Measurements from ENCODE around the gene CST11. TPM values are rescaled to one million over a fixed set of nuclear protein-coding genes. Genes with fewer than 3 reads are reported as not detected.

CST11 gene
- total and polyA plus RNA-seq, 10 of the 15 experiments (the other 5 are each of a cell fraction or from before 2014, with no cell fraction given), result 0.33 TPM; not detected in 9

DNA sequence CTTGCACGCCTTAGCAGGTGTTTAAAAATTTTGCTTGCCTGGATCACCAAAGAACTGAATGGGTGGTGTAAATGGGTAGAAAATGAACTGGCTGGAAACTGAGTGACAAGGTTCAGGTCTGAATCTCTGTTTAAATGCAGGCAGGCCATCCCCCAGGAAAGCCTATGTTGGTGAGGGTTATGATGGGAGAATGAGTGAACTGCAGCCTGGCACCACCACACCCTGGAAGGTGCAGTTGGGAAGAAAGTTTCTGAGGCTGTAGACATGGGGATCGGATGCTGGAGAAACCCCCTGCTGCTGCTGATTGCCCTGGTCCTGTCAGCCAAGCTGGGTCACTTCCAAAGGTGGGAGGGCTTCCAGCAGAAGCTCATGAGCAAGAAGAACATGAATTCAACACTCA, 12.7 kb downstream of the CST11 start (continued):
- TF ChIP-seq ZNF622 (IDR thresholded peaks at IDR 0.05) (no peak), BCL11A (IDR thresholded peaks at IDR 0.05; ENCODE audit: low read depth, low read length) (no peak), NFIC (IDR thresholded peaks at IDR 0.05; ENCODE audit: low read depth, low read length) (no peak), SMAD5 (IDR thresholded peaks at IDR 0.05; ENCODE audit: low read depth) (no peak)
- TF ChIP-seq, protein P1, sequence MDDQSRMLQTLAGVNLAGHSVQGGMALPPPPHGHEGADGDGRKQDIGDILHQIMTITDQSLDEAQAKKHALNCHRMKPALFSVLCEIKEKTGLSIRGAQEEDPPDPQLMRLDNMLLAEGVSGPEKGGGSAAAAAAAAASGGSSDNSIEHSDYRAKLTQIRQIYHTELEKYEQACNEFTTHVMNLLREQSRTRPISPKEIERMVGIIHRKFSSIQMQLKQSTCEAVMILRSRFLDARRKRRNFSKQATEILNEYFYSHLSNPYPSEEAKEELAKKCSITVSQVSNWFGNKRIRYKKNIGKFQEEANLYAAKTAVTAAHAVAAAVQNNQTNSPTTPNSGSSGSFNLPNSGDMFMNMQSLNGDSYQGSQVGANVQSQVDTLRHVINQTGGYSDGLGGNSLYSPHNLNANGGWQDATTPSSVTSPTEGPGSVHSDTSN (IDR thresholded peaks at IDR 0.05; ENCODE audit: insufficient replicate concordance, low read depth, low read length), result no peak

DNA sequence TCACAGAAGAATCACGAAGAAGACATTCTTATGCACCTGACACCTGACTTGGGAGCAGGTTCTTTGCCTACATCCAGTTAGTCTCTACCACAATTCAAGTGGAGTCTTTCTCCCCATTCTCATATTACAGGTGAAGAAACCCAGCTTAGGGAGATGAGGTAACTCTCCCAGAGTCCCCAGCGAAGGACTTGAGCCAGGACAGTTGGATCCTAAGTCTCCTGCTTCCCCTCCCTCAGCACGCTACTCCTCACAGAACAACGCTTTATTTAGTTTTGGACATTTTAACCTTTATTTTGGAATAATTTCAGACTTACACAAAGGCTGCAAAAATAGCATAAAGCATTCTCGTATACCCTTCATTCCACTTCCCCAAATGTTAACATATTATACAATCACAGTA, 14.0 kb downstream of the CST11 start:
- BruUV-seq (replicated peaks), result no TSS peak
- peaks cover 3% of the 10 kb centered on the region; the same call in 1 of the 2 replicates for H3K4me1 ChIP-seq (ENCODE audit: control insufficient read depth, insufficient read depth, low read length)
- no peaks in the 10 kb centered on the region for H3K79me2 ChIP-seq (ENCODE audit: control insufficient read depth, insufficient read depth, low read length)
- ATAC-seq (no peak), DNase-seq (ENCODE audit: low read depth, low spot score) (no peak), FAIRE-seq (no peak)
- no peak overlapping the region for H3K9ac ChIP-seq (ENCODE audit: control insufficient read depth, insufficient read depth, low read length)
- in situ Hi-C loops (cut with MboI), result loop anchor here (5.0 kb wide), 1 partner anchor 169 kb away; the partner anchor contains the start of gene CST9
- no peak overlapping the region for H3K27ac ChIP-seq (ENCODE audit: control insufficient read depth, insufficient read depth)
- H3K36me3 ChIP-seq (ENCODE audit: control insufficient read depth in 2 of 2, insufficient read depth in 2 of 2, low read length in 1 of 2), result no peaks in the 10 kb centered on the region
- intact Hi-C loops (cut with micrococcal nuclease; ENCODE audit: unreplicated experiment), result no loop called here
- WGBS (ENCODE audit: insufficient coverage, insufficient replicate concordance, low lambda C conversion rate, missing lambda C conversion rate), result 23% methylated on average over 5 of the region's 5 CpGs
- ChIA-PET RAD21 (ENCODE audit: unreplicated experiment) (no interaction called here), CTCF (no interaction called here), POLR2A (no interaction called here), SMC1A (ENCODE audit: uncharacterized antibody, unreplicated experiment) (no interaction called here)
- no peak overlapping the region for H3K4me3 ChIP-seq
- H2AFZ ChIP-seq (ENCODE audit: control insufficient read depth, low read depth, low read length), result no peak overlapping the region
- H3K4me2 ChIP-seq (ENCODE audit: control insufficient read depth, insufficient read depth), result no peak overlapping the region
- no peaks in the 10 kb centered on the region for H3K9me3 ChIP-seq (replicated peaks; ENCODE audit: control insufficient read depth, insufficient read depth, low read length)
- H3K27me3 ChIP-seq (replicated peaks in 1 of 2; ENCODE audit: control insufficient read depth in 2 of 2, insufficient read depth in 2 of 2, low read length in 1 of 2), result no peaks in the 10 kb centered on the region; a peak in 1 of 4 replicates
- H4K20me1 ChIP-seq (ENCODE audit: control insufficient read depth, insufficient read depth), result no peaks in the 10 kb centered on the region
- TF ChIP-seq, protein P2, sequence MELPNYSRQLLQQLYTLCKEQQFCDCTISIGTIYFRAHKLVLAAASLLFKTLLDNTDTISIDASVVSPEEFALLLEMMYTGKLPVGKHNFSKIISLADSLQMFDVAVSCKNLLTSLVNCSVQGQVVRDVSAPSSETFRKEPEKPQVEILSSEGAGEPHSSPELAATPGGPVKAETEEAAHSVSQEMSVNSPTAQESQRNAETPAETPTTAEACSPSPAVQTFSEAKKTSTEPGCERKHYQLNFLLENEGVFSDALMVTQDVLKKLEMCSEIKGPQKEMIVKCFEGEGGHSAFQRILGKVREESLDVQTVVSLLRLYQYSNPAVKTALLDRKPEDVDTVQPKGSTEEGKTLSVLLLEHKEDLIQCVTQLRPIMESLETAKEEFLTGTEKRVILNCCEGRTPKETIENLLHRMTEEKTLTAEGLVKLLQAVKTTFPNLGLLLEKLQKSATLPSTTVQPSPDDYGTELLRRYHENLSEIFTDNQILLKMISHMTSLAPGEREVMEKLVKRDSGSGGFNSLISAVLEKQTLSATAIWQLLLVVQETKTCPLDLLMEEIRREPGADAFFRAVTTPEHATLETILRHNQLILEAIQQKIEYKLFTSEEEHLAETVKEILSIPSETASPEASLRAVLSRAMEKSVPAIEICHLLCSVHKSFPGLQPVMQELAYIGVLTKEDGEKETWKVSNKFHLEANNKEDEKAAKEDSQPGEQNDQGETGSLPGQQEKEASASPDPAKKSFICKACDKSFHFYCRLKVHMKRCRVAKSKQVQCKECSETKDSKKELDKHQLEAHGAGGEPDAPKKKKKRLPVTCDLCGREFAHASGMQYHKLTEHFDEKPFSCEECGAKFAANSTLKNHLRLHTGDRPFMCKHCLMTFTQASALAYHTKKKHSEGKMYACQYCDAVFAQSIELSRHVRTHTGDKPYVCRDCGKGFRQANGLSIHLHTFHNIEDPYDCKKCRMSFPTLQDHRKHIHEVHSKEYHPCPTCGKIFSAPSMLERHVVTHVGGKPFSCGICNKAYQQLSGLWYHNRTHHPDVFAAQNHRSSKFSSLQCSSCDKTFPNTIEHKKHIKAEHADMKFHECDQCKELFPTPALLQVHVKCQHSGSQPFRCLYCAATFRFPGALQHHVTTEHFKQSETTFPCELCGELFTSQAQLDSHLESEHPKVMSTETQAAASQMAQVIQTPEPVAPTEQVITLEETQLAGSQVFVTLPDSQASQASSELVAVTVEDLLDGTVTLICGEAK (IDR thresholded peaks at IDR 0.05; ENCODE audit: borderline replicate concordance), result no peak
- TF ChIP-seq ZNF24 (IDR thresholded peaks at IDR 0.05), result no peak
- TF ChIP-seq KDM1A (IDR thresholded peaks at IDR 0.05; ENCODE audit: borderline replicate concordance), result no peak
- TF ChIP-seq, protein P3, sequence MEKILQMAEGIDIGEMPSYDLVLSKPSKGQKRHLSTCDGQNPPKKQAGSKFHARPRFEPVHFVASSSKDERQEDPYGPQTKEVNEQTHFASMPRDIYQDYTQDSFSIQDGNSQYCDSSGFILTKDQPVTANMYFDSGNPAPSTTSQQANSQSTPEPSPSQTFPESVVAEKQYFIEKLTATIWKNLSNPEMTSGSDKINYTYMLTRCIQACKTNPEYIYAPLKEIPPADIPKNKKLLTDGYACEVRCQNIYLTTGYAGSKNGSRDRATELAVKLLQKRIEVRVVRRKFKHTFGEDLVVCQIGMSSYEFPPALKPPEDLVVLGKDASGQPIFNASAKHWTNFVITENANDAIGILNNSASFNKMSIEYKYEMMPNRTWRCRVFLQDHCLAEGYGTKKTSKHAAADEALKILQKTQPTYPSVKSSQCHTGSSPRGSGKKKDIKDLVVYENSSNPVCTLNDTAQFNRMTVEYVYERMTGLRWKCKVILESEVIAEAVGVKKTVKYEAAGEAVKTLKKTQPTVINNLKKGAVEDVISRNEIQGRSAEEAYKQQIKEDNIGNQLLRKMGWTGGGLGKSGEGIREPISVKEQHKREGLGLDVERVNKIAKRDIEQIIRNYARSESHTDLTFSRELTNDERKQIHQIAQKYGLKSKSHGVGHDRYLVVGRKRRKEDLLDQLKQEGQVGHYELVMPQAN (conservative IDR thresholded peaks at IDR 0.05), result no peak
- TF ChIP-seq, protein P4, sequence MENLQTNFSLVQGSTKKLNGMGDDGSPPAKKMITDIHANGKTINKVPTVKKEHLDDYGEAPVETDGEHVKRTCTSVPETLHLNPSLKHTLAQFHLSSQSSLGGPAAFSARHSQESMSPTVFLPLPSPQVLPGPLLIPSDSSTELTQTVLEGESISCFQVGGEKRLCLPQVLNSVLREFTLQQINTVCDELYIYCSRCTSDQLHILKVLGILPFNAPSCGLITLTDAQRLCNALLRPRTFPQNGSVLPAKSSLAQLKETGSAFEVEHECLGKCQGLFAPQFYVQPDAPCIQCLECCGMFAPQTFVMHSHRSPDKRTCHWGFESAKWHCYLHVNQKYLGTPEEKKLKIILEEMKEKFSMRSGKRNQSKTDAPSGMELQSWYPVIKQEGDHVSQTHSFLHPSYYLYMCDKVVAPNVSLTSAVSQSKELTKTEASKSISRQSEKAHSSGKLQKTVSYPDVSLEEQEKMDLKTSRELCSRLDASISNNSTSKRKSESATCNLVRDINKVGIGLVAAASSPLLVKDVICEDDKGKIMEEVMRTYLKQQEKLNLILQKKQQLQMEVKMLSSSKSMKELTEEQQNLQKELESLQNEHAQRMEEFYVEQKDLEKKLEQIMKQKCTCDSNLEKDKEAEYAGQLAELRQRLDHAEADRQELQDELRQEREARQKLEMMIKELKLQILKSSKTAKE (IDR thresholded peaks at IDR 0.05; ENCODE audit: low read depth, poor library complexity, severe bottlenecking), result no peak
- no peak for TF ChIP-seq POLR2AphosphoS5 (IDR thresholded peaks at IDR 0.05; ENCODE audit: low read length)
- TF ChIP-seq YY1 (IDR thresholded peaks at IDR 0.05; ENCODE audit: low read depth, low read length), result no peak
- TF ChIP-seq, protein P5, sequence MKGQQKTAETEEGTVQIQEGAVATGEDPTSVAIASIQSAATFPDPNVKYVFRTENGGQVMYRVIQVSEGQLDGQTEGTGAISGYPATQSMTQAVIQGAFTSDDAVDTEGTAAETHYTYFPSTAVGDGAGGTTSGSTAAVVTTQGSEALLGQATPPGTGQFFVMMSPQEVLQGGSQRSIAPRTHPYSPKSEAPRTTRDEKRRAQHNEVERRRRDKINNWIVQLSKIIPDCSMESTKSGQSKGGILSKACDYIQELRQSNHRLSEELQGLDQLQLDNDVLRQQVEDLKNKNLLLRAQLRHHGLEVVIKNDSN (IDR thresholded peaks at IDR 0.05; ENCODE audit: borderline replicate concordance, extremely low read length, insufficient read depth, low read depth, low read length), result no peak
